Body of pancreas (tissue), 4 donors: ENCODE results near the gene PLEKHA7. TPM values are rescaled to one million over a fixed set of nuclear protein-coding genes. Genes with fewer than 3 reads are reported as not detected.

Experiments
- ATAC-seq: fragments of 150-250 bp; one replicate; pipeline ENCODE4 v1.9.1; 2016
- DNase-seq, 4 donors: peaks; one replicate each; pipeline ENCODE4 v3.0.0-alpha.2; 2019
- H3K27ac ChIP-seq, 4 donors: fragments of 200-600 bp; sonication (generic); 1 replicate in 3 of 4; 2 replicates in 1 of 4; pipeline versions ENCODE4 v1.5.1 to v1.6.1; 2016 to 2019; ENCODE audit warnings: mild to moderate bottlenecking in 1 of 4, mixed read lengths in 1 of 4, moderate library complexity in 1 of 4
- H3K27me3 ChIP-seq, 2 donors: fragments of 200-600 bp; sonication (generic); one replicate each; pipeline ENCODE4 v1.6.0; 2016; ENCODE audit warnings: mild to moderate bottlenecking in 1 of 2
- H3K36me3 ChIP-seq, 2 donors: fragments of 200-600 bp; sonication (generic); replicated peaks in 1 of 2; 2 replicates each; pipeline ENCODE4 v1.5.1; 2016; ENCODE audit warnings: low read depth in 2 of 2; ENCODE audit not compliant: insufficient read depth in 1 of 2
- H3K4me1 ChIP-seq: fragments of 200-600 bp; sonication (generic); one replicate; pipeline ENCODE4 v1.6.0; 2016
- H3K4me3 ChIP-seq, 2 donors: fragments of 200-600 bp; sonication (generic); 1 replicate in 1 of 2; 2 replicates in 1 of 2; pipeline ENCODE4 v1.5.1; 2016 to 2019
- H3K9me3 ChIP-seq, 3 donors: fragments of 200-600 bp; sonication (generic); 1 replicate in 2 of 3; 2 replicates in 1 of 3; pipeline ENCODE4 v1.5.1; 2016
- POLR2A ChIP-seq, 3 donors: fragments of 450-650 bp; IDR thresholded peaks; one replicate each; pipeline ENCODE4 v1.6.1; 2016; ENCODE audit warnings: antibody characterized with exemption in 3 of 3, mild to moderate bottlenecking in 2 of 3
- WGBS, 2 donors: methylation state at CpG; one replicate each; pipeline ENCODE4 v1.1.5; 2017; 5-methylcytosine and 5-hydroxymethylcytosine counted together
- intact Hi-C: fragments of 100-400 bp; cut with DNase I; formaldehyde crosslinking; loops from one replicate; pipeline ENCODE4 v1.15.1; 2023
- total RNA-seq, 2 donors: library from RNA; depleted of rRNA; stranded (reverse); fragments of >200 nt; gene quantifications; one replicate each; pipeline ENCODE4 v1.1.0, GENCODE V29; 2016
- TF ChIP-seq, protein P1 (sequence below), 7 experiments: fragments of 450-650 bp in 4 of 7; fragments of 200-600 bp in 3 of 7; sonication (generic) in 3 of 7; IDR thresholded peaks; one replicate each; pipeline ENCODE4 v1.5.1; 2016 to 2019; ENCODE audit warnings: antibody characterized with exemption in 7 of 7

PLEKHA7 gene
- total RNA-seq, 2 donors from 2014 or later, result 30.4 to 34.6 TPM

DNA sequence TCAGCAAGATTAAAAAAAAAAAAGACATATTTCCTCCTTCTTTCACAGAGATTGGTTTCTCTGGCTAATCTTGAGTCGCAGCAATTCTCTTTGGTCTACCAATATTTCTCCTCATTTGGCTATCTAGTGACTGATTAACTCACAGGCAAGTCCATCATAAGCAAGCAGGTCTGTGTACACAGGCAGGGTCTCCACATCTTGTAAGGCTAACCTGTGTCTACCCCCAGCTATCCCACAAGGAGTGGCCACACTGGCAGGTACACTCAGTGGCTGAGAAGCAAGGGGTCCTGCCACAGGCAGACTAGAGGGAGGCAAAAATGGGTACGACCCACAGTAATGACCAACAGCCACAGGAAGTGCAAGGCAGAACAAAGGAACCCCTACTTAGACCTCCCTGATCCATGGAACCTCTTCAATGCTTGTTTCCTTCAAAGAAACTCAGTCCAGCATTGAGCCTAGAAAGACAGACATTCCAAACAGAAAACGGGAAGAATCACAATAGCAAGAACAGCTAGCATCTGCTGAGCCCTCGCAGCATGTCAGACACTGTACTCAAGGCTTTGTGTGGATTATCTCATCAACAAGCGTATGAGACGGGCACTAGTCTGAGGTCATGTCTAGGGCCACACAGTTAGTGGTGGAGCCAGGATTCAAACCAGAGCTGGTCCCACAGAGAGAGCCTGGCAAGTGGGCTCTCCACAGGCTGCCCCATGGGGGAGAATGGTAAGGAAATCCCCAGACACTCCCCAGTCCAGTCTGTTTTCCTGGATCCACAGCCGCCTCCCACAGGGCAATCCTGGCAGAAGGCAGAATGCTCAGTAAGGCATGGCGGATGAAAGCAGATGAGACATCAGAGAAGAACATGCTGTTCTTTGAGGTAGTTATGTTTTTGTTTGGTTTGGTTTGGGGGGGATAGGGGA lies 34.3 kb downstream of the PLEKHA7 start:
- no peak overlapping the region for H3K4me3 ChIP-seq
- intact Hi-C loops, result no loop called here
- peak overlapping the region; percentile 75 to 94 (median 92) for H3K27ac ChIP-seq
- ATAC-seq (no peak), DNase-seq (no peak)
- WGBS, 2 donors, result 65 to 67% methylated on average over 8 of the region's 8 CpGs
- H3K36me3 ChIP-seq, result no peaks in the 10 kb centered on the region
- peaks cover 78% of the 10 kb centered on the region for H3K4me1 ChIP-seq
- no peaks in the 10 kb centered on the region for H3K27me3 ChIP-seq
- TF ChIP-seq, protein P1, sequence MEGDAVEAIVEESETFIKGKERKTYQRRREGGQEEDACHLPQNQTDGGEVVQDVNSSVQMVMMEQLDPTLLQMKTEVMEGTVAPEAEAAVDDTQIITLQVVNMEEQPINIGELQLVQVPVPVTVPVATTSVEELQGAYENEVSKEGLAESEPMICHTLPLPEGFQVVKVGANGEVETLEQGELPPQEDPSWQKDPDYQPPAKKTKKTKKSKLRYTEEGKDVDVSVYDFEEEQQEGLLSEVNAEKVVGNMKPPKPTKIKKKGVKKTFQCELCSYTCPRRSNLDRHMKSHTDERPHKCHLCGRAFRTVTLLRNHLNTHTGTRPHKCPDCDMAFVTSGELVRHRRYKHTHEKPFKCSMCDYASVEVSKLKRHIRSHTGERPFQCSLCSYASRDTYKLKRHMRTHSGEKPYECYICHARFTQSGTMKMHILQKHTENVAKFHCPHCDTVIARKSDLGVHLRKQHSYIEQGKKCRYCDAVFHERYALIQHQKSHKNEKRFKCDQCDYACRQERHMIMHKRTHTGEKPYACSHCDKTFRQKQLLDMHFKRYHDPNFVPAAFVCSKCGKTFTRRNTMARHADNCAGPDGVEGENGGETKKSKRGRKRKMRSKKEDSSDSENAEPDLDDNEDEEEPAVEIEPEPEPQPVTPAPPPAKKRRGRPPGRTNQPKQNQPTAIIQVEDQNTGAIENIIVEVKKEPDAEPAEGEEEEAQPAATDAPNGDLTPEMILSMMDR (IDR thresholded peaks at IDR 0.05), result no peak
- no peak for TF ChIP-seq POLR2A (IDR thresholded peaks at IDR 0.05)
- no peaks in the 10 kb centered on the region for H3K9me3 ChIP-seq

GRCh38 chr11:16977994-16978315 lies 36.3 kb downstream of the PLEKHA7 start:
- Histone ChIP-seq H3K4me3 (no peak overlapping the region), H3K4me1 (peaks cover 63% of the 10 kb centered on the region), H3K9me3 (no peaks in the 10 kb centered on the region), H3K27ac (peak overlapping the region in 3 of 4 donors; percentile 3 to 25 (median 23)), H3K36me3 (no peaks in the 10 kb centered on the region), H3K27me3 (no peaks in the 10 kb centered on the region)
- TF ChIP-seq POLR2A (IDR thresholded peaks at IDR 0.05), result no peak
- TF ChIP-seq, protein P1 (IDR thresholded peaks at IDR 0.05), result no peak
- ATAC-seq (no peak), DNase-seq (no peak)
- WGBS, 2 donors, result 45 to 61% methylated on average over 2 of the region's 2 CpGs
- intact Hi-C loops, result no loop called here

GRCh38 chr11:16977136-16977993 lies 36.8 kb downstream of the PLEKHA7 start:
- H3K36me3 ChIP-seq, result no peaks in the 10 kb centered on the region
- H3K4me1 ChIP-seq, result peaks cover 57% of the 10 kb centered on the region
- peak overlapping the region; percentile 3 to 25 (median 14) for H3K27ac ChIP-seq
- WGBS, 2 donors, result 76 to 77% methylated on average over 7 of the region's 7 CpGs
- no peaks in the 10 kb centered on the region for H3K27me3 ChIP-seq
- intact Hi-C loops, result no loop called here
- ATAC-seq (no peak), DNase-seq (no peak)
- no peak overlapping the region for H3K4me3 ChIP-seq
- TF ChIP-seq POLR2A (IDR thresholded peaks at IDR 0.05), result no peak
- TF ChIP-seq, protein P1 (IDR thresholded peaks at IDR 0.05), result no peak
- H3K9me3 ChIP-seq, result no peaks in the 10 kb centered on the region

DNA sequence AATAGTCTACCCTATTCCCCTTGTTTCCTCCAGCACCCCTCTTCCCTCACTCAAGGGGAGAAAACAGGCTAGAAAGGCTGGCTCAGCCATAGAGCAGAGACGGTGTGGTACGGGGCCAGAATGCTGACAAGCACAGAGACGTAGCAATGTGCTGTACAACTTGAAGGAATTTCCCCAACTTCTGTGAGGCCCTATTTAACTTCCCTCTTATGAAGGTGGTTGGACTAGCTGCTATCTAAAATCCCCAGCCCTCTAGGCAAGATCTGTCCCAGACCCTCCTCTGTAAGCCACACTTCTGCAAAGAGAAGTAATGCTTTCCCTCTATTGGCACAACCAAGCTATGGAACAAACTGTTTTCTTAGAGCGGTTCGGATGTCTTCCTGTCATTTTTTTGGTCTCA lies 37.8 kb downstream of the PLEKHA7 start:
- Histone ChIP-seq H3K27me3 (no peaks in the 10 kb centered on the region), H3K36me3 (no peaks in the 10 kb centered on the region), H3K9me3 (no peaks in the 10 kb centered on the region), H3K27ac (peak overlapping the region in 2 of 4 donors; percentile 13 to 22), H3K4me3 (no peak overlapping the region), H3K4me1 (peaks cover 48% of the 10 kb centered on the region)
- DNase-seq (no peak), ATAC-seq (no peak)
- 67 to 85% methylated on average over 5 of the region's 5 CpGs for WGBS, 2 donors
- TF ChIP-seq, protein P1 (IDR thresholded peaks at IDR 0.05), result no peak
- TF ChIP-seq POLR2A (IDR thresholded peaks at IDR 0.05), result no peak
- intact Hi-C loops, result no loop called here
